Aorta (tissue), 5 donors: Measurements from ENCODE around the gene PDGFA. TPM values are rescaled to one million over a fixed set of nuclear protein-coding genes. Genes with fewer than 3 reads are reported as not detected.

Experiments
- ATAC-seq: fragments of 200-7000 bp; cut with Tn5 transposase; one replicate; pipeline ENCODE4 v1.9.1; 2022; ENCODE audit warnings: moderate library complexity; ENCODE audit not compliant: low FRiP score
- DNase-seq, 2 donors: peaks; one replicate each; pipeline ENCODE4 v3.0.0-alpha.2; 2020
- H3K27ac ChIP-seq, 2 donors: one replicate each; pipeline ENCODE4 v1.5.1; 2013; ENCODE audit warnings: low read length in 2 of 2, mild to moderate bottlenecking in 2 of 2, moderate library complexity in 2 of 2, control low read depth in 1 of 2, inconsistent platforms in 1 of 2, low read depth in 1 of 2
- H3K27me3 ChIP-seq, 2 donors: one replicate each; pipeline ENCODE4 v1.6.1; 2013; ENCODE audit warnings: control low read depth in 1 of 2, low read length in 1 of 2, mild to moderate bottlenecking in 1 of 2, moderate library complexity in 1 of 2; ENCODE audit not compliant: insufficient read depth in 2 of 2, control insufficient read depth in 1 of 2
- H3K36me3 ChIP-seq, 2 donors: one replicate each; pipeline ENCODE4 v1.6.1; 2013; ENCODE audit warnings: control low read depth in 1 of 2, low read length in 1 of 2, mild to moderate bottlenecking in 1 of 2; ENCODE audit not compliant: insufficient read depth in 2 of 2, control insufficient read depth in 1 of 2
- H3K4me1 ChIP-seq, 2 donors: one replicate each; pipeline ENCODE4 v1.6.1; 2013; ENCODE audit warnings: low read length in 2 of 2, control low read depth in 1 of 2, mild to moderate bottlenecking in 1 of 2, moderate library complexity in 1 of 2; ENCODE audit not compliant: insufficient read depth in 2 of 2, control insufficient read depth in 1 of 2
- H3K4me3 ChIP-seq, 2 donors: one replicate each; pipeline ENCODE4 v1.5.1; 2013; ENCODE audit warnings: low read length in 2 of 2, control low read depth in 1 of 2, mild to moderate bottlenecking in 1 of 2
- H3K9me3 ChIP-seq: one replicate; pipeline ENCODE4 v1.6.1; 2013; ENCODE audit warnings: mild to moderate bottlenecking, low read length; ENCODE audit not compliant: control insufficient read depth
- WGBS, 2 donors: extraction: QIAGEN DNeasy Blood & Tissue Kit; methylation state at CpG; one replicate each; pipeline ENCODE4 v1.1.7; 2013; 5-methylcytosine and 5-hydroxymethylcytosine counted together
- intact Hi-C, 2 donors: fragments of 100-400 bp; cut with DNase I; formaldehyde crosslinking; loops; one replicate each; pipeline versions ENCODE4 v1.14.2 to v1.15.0; 2022
- polyA plus RNA-seq, 2 donors: library from polyadenylated mRNA; stranded (reverse); fragments of 200-250 nt; gene quantifications; one replicate each; pipeline ENCODE4 v1.2.3, GENCODE V29; 2013
- total RNA-seq, 2 donors: library from RNA; stranded (reverse); fragmentation: NEBNext Ultra II Directional; extraction: Animal tissue kit (Norgen Biotek cat#: 25700); gene quantifications; one replicate each; pipeline ENCODE4 v1.2.1, GENCODE V29; 2021
- donor health status: healthy with polysubstance abuse.
- donor health status: Bipolar disorder and iron deficiency.
- donor health status: DM: no; HTN: no; CAD: no.
- donor health status: DM: no; HTN: no; CAD: no.
- donor health status: DM: yes; HTN: yes; CAD: no.

PDGFA gene
- total and polyA plus RNA-seq, 4 donors: 28.9 to 174 (median 87.5) TPM

DNA sequence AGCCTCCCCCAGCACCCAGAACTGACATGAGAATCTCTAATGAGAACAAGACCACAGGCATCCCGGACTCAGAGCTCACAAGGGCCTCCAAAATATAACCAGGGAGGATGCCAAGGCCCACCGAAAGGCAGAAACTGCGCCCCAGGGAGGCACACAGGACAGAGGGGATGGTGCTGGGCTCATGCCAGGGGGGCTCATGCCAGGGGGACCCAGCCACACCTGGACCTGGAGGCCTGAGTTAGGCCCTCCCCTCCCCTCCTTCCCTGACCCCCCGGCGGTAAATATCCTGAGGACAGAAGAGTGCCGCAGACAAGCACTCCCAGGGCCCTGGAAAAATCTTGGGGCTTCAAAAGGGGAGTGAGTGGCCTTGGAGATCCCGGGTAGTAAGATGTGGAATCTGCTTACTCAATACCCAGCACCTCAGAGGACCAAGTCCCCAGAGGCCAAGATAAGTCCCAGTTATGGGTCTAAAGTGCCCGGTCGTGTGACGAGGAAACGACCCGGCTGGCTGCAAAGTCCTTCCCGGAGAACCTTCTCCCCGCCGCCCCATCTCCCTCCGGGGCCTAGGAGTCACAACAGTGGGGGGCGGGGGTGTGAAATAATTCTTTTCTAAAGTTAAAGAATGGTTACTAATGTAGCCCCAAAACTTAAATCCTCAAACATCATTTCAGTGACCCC lies 11.9 kb downstream of the PDGFA start:
- peak overlapping the region in 1 of 2 donors; percentile 5 for H3K27ac ChIP-seq
- H3K36me3 ChIP-seq: peaks cover 0 to 4% of the 10 kb centered on the region in 2 donors
- H3K27me3 ChIP-seq: no peaks in the 10 kb centered on the region
- no peak overlapping the region for H3K4me3 ChIP-seq
- no peaks in the 10 kb centered on the region for H3K4me1 ChIP-seq
- H3K9me3 ChIP-seq: no peaks in the 10 kb centered on the region
- 73 to 78% methylated on average over 17 of the region's 17 CpGs for WGBS, 2 donors
- intact Hi-C loops: no loop called here
- ATAC-seq (no peak), DNase-seq (peak; percentile 42 to 51)

DNA sequence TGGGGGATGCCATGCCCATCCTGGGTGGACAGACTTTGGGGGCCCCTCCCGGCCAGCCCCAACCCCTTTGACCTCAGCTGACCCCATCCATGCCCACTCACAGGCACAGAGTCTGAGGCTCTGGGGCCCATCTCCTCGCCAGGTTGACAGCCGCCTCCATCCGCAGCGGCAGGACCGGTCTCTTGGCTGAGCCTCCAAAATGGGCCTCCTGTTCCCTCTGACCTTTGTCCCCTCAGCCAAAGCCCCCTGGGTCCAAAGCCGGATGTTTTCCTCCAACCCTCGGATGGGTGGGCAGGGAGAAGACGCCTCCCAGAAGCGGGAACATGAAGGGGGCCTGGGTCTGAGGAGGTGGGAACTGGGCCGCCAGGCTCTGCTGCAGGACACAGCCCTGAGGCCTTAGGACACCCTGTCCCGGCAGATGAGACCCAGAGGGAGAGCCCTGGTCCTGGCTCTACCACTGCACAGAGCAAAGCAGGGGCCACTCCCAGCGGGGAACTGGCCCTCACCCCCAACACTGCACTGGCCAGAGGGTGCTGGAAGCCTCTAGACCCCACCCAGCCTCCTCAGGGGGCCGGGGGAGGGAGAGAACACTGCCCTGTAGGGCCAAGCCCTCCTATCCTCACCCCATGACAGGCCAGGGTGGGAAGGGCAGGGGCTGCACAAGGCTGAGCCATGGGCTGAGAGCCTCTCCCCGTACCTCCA lies 12.6 kb downstream of the PDGFA start:
- Histone ChIP-seq H3K36me3 (peaks cover 0 to 6% of the 10 kb centered on the region in 2 donors), H3K27me3 (no peaks in the 10 kb centered on the region), H3K9me3 (no peaks in the 10 kb centered on the region), H3K4me1 (no peaks in the 10 kb centered on the region), H3K4me3 (no peak overlapping the region), H3K27ac (no peak overlapping the region)
- ATAC-seq (no peak), DNase-seq (peak; percentile 30 to 58)
- 87 to 88% methylated on average over 14 to 15 of the region's 15 CpGs for WGBS, 2 donors
- intact Hi-C loops: no loop called here

DNA sequence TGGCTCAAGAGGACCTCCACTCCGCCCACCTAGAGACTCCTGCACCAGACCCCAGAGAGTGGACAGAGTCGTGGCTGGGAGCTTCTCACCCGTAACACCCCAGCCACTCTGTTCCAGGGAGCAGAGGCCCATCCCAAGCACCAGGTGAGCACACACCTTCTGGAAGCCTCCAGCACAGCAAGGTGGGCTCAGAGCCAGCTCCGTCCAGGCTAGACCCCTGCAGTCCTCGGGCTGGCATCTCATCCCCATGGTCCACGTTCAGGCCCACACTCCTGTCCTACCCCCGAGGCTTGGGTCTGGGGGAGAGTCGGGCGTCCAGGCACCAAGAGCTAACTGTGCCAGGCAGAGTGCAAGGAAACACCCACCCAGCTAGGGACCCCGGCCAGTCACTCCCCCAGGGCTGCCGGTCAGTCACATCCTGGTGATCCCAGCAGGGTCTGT lies 13.2 kb downstream of the PDGFA start:
- no peak overlapping the region for H3K4me3 ChIP-seq
- no peak overlapping the region for H3K27ac ChIP-seq
- no peaks in the 10 kb centered on the region for H3K27me3 ChIP-seq
- intact Hi-C loops: no loop called here
- H3K9me3 ChIP-seq: no peaks in the 10 kb centered on the region
- peak; percentile 44 to 66 for DNase-seq
- ATAC-seq: no peak
- peaks cover 0 to 4% of the 10 kb centered on the region in 2 donors for H3K36me3 ChIP-seq
- WGBS, 2 donors: 79 to 85% methylated on average over 11 of the region's 11 CpGs
- no peaks in the 10 kb centered on the region for H3K4me1 ChIP-seq

DNA sequence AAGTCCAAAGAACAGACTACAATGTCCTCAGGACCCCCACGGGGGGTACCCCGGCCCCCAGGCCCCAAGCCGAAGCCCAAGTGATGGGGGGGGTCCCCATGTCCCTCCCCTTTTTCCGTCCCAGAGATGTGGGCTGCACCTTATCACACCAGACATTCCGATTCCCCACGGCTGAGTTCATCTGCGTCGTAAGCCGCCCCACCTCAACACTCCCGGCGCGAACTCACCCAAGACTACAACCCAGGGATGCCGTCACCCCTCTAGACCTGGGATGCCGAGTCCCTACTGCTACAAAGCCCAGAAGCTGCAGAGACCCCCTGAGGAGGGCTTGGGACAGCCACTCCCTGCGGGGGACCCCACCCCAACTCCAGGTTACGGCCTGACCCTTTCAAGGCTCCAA lies 14.5 kb downstream of the PDGFA start:
- H3K4me3 ChIP-seq: no peak overlapping the region
- ATAC-seq: no peak
- intact Hi-C loops: no loop called here
- DNase-seq: peak; percentile 37 to 55
- no peaks in the 10 kb centered on the region for H3K4me1 ChIP-seq
- no peaks in the 10 kb centered on the region for H3K9me3 ChIP-seq
- 60 to 66% methylated on average over 16 of the region's 16 CpGs for WGBS, 2 donors
- peaks cover 0 to 9% of the 10 kb centered on the region in 2 donors for H3K36me3 ChIP-seq
- H3K27me3 ChIP-seq: no peaks in the 10 kb centered on the region
- H3K27ac ChIP-seq: peak overlapping the region in 1 of 2 donors; percentile 14

DNA sequence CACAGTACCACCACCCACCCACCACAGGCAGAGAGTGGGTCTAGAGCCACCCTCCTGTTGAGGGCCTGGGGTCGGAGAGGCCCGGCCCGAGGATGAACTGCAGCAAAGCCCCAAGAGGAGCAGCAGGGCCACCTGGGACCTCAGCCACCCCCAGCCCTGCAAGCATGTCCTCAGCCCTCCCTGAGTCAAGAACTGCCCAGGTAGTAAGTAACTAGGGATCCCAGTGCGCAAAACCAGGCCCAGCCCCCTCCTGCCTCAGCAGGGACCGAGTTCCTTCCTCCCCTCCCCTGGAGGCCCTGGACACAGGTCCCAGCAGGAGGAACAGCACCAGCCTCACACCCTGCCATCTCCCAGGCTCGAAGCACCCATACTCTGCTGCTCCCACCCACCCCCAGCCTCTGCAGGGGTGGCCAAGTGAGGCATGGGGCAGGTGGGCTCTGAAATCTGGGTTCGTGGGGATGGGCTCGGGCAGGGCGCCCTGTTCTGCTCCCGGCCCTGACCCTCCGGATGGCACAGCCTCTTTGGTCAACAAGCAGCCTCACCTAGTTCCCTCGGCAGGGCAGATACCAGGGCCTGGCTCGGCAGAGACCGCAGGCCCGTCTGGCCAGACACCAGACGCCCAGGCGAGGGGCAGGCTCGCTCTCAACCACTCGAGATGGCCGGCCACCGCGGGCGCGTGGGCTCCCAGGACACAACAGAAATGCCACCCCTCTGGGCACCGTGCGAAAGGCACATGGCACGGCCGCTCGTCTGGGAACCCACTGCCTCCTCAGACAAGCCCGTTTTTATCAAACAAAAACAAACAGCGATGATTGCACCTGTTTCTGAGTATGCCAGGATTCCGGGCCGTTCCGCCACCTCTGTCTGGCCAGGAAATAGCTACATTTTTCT lies 15.2 kb downstream of the PDGFA start:
- DNase-seq: peak; percentile 50 to 70
- no peaks in the 10 kb centered on the region for H3K4me1 ChIP-seq
- H3K27ac ChIP-seq: peak overlapping the region; percentile 6 to 58
- no peaks in the 10 kb centered on the region for H3K27me3 ChIP-seq
- peaks cover 0 to 10% of the 10 kb centered on the region in 2 donors for H3K36me3 ChIP-seq
- no peak overlapping the region for H3K4me3 ChIP-seq
- no peak for ATAC-seq
- H3K9me3 ChIP-seq: no peaks in the 10 kb centered on the region
- intact Hi-C loops: loop anchor here in 1 of 2 donors (5.0 kb wide), 1 partner anchor 268 kb away; no protein-coding TSS in a partner anchor
- 28 to 32% methylated on average over 33 to 34 of the region's 34 CpGs for WGBS, 2 donors

DNA sequence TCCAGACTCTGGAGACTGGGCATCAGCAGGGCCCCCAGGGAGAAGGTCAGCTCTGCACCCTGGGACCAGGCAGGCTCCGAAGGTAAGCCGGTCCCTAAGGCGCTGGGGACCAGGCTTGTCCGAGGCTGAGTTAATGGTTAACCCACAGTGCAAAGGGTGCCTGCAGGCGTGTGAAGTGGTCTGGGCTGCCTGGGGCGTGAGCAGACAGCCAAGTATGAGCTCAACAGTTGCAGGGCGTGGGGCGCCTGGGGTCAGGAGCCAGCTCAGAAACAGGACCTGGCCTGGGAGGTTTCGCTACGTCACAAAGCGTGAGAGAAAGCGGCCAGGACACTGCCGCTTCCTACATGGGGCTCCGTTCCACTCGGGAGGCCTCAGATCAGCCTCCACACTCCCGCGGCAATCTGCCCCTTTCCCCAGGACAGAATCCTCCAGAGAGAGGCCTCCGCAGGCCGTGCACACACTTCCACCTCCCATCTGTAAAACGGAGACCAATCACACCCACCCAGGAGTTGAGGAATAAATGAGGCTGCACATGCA lies 16.0 kb downstream of the PDGFA start:
- H3K36me3 ChIP-seq: peaks cover 0 to 10% of the 10 kb centered on the region in 2 donors
- no peaks in the 10 kb centered on the region for H3K4me1 ChIP-seq
- DNase-seq: peak; percentile 62 to 83
- no peaks in the 10 kb centered on the region for H3K27me3 ChIP-seq
- no peaks in the 10 kb centered on the region for H3K9me3 ChIP-seq
- no peak overlapping the region for H3K4me3 ChIP-seq
- 17 to 19% methylated on average over 20 of the region's 20 CpGs for WGBS, 2 donors
- peak overlapping the region in 1 of 2 donors; percentile 58 for H3K27ac ChIP-seq
- ATAC-seq: peak; percentile 55
- intact Hi-C loops: loop anchor here in 1 of 2 donors (5.0 kb wide), 1 partner anchor 269 kb away; no protein-coding TSS in a partner anchor

DNA sequence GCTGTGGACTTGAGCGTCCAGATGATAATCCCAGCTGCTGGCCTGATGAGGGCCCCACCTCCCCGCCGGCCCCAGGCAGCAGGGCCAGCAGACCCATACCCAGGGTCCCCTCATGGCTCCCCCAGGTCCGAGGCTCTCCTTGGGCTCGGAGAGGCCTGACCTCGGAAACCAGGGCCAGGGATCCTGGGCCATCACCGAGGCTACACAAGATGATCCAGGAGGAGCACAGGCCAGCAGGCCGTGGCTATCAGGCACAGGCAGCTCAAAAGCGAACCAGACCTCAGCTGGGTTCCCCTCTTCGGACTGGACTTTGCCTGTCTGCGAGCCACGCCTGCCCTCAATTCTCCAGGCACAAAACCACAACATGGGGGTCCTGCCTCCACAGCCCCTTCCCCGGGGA lies 17.4 kb downstream of the PDGFA start:
- intact Hi-C loops: loop anchor here in 1 of 2 donors (5.0 kb wide), 1 partner anchor 270 kb away; no protein-coding TSS in a partner anchor
- Histone ChIP-seq H3K4me1 (no peaks in the 10 kb centered on the region), H3K4me3 (no peak overlapping the region), H3K27me3 (no peaks in the 10 kb centered on the region), H3K36me3 (peaks cover 0 to 10% of the 10 kb centered on the region in 2 donors), H3K9me3 (no peaks in the 10 kb centered on the region), H3K27ac (no peak overlapping the region)
- 86 to 91% methylated on average over 12 to 13 of the region's 13 CpGs for WGBS, 2 donors
- DNase-seq (peak; percentile 27 to 64), ATAC-seq (no peak)

DNA sequence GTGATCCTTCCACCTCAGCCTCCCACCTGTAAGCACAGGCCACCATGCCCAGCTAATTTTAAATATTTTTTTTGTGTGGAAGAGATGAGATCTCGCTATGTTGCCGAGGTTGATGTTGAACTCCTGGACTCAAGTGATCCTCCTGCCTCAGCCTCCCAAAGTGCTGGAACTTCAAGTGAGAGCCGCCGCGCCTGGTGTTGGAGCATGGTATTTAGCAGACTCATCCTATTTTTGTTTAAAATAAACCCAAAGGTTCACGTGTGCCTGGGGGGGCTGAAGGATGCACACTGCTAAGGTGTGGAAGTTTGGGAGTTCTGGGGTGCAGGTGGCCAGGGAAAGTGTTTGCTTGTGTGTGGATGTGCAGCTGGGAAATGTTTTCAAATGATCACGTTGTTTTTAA lies 18.1 kb downstream of the PDGFA start:
- ATAC-seq: no peak
- H3K27ac ChIP-seq: no peak overlapping the region
- H3K9me3 ChIP-seq: no peaks in the 10 kb centered on the region
- DNase-seq: peak; percentile 18 to 52
- intact Hi-C loops: loop anchor here in 1 of 2 donors (5.0 kb wide), 1 partner anchor 271 kb away; no protein-coding TSS in a partner anchor
- WGBS, 2 donors: 90 to 92% methylated on average over 7 of the region's 7 CpGs
- H3K36me3 ChIP-seq: peaks cover 0 to 15% of the 10 kb centered on the region in 2 donors
- H3K4me1 ChIP-seq: no peaks in the 10 kb centered on the region
- no peaks in the 10 kb centered on the region for H3K27me3 ChIP-seq
- H3K4me3 ChIP-seq: no peak overlapping the region
